Sigmoid colon (tissue), 7 donors: ENCODE measurements around the gene AKAP8. TPM values are rescaled to one million over a fixed set of nuclear protein-coding genes. Genes with fewer than 3 reads are reported as not detected.

Source experiments
- DNase-seq: peaks from one replicate; pipeline ENCODE4 v3.0.0-alpha.2; 2019
- H3K27ac ChIP-seq, 4 donors: fragments of 200-600 bp; sonication (generic); one replicate each; pipeline ENCODE4 v1.5.1; 2016 to 2019; ENCODE audit warnings: mild to moderate bottlenecking in 1 of 4
- H3K27me3 ChIP-seq, 3 donors: fragments of 200-600 bp; sonication (generic); one replicate each; pipeline ENCODE4 v1.5.1; 2019; ENCODE audit warnings: mild to moderate bottlenecking in 1 of 3
- H3K36me3 ChIP-seq, 4 donors: fragments of 200-600 bp; sonication (generic); one replicate each; pipeline ENCODE4 v1.5.1; 2016 to 2019
- H3K4me1 ChIP-seq, 4 donors: fragments of 200-600 bp; sonication (generic); one replicate each; pipeline ENCODE4 v1.5.1; 2017 to 2019
- H3K4me3 ChIP-seq, 4 donors: fragments of 200-600 bp; sonication (generic); one replicate each; pipeline ENCODE4 v1.5.1; 2017 to 2019; ENCODE audit warnings: mild to moderate bottlenecking in 2 of 4, moderate library complexity in 1 of 4
- H3K9me3 ChIP-seq, 4 donors: fragments of 200-600 bp in 3 of 4; sonication (generic) in 3 of 4; one replicate each; pipeline versions ENCODE4 v1.5.1 to v1.6.1; 2013 to 2019
- CTCF ChIP-seq, 4 experiments: fragments of 450-650 bp in 3 of 4; fragments of 200-600 bp in 1 of 4; IDR thresholded peaks; one replicate each; pipeline ENCODE4 v1.5.1; 2016 to 2019; ENCODE audit warnings: antibody characterized with exemption in 4 of 4, mild to moderate bottlenecking in 3 of 4, moderate library complexity in 2 of 4
- EP300 ChIP-seq, 4 donors: sonication (generic); formaldehyde crosslinking; IDR thresholded peaks; one replicate each; pipeline ENCODE4 v1.6.1; 2017; ENCODE audit warnings: antibody characterized with exemption in 4 of 4
- POLR2A ChIP-seq, 2 donors: fragments of 450-650 bp; IDR thresholded peaks; one replicate each; pipeline ENCODE4 v1.6.1; 2016; ENCODE audit warnings: antibody characterized with exemption in 2 of 2, mild to moderate bottlenecking in 2 of 2, moderate library complexity in 2 of 2
- POLR2AphosphoS5 ChIP-seq, 4 donors: sonication (generic); formaldehyde crosslinking; IDR thresholded peaks; one replicate each; pipeline ENCODE4 v1.6.1; 2017; ENCODE audit warnings: antibody characterized with exemption in 4 of 4
- WGBS, 2 donors: extraction: QIAGEN DNeasy Blood & Tissue Kit; methylation state at CpG; one replicate each; pipeline ENCODE4 v1.1.7; 2013; 5-methylcytosine and 5-hydroxymethylcytosine counted together
- intact Hi-C: fragments of 100-400 bp; cut with DNase I; formaldehyde crosslinking; loops from one replicate; pipeline ENCODE4 v1.15.1; 2023
- polyA plus RNA-seq, 3 donors: library from polyadenylated mRNA; stranded (reverse); fragments of 200-250 nt; gene quantifications; one replicate each; pipeline ENCODE4 v1.2.3, GENCODE V29; 2013
- total RNA-seq, 4 donors: library from RNA; depleted of rRNA; stranded (reverse); fragments of >200 nt; gene quantifications; one replicate each; pipeline ENCODE4 v1.1.0, GENCODE V29; 2016
- donor health status: healthy with polysubstance abuse.
- donor health status: Bipolar disorder and iron deficiency.
- donor health status: healthy.

The AKAP8 gene
- total and polyA plus RNA-seq, 7 donors, result 11.4 to 43.8 (median 19.8) TPM

GRCh38 chr19:15331419-15332310 lies 47.9 kb downstream of the AKAP8 start:
- Histone ChIP-seq H3K4me3 (peak overlapping the region; percentile 86 to 94 (median 88)), H3K27ac (peak overlapping the region; percentile 91 to 97 (median 96)), H3K9me3 (no peaks in the 10 kb centered on the region), H3K36me3 (no peaks in the 10 kb centered on the region), H3K27me3 (no peaks in the 10 kb centered on the region), H3K4me1 (peaks cover 0 to 55% (median 52%) of the 10 kb centered on the region in 4 donors)
- intact Hi-C loops, result loop anchor here (2.0 to 5.0 kb wide), 5 partner anchors 34 to 121 kb away; partner anchors contain the start of genes AKAP8 and AKAP8L
- TF ChIP-seq POLR2AphosphoS5 (IDR thresholded peaks at IDR 0.05), result peak in 1 of 4 donors; percentile 3
- TF ChIP-seq EP300 (IDR thresholded peaks at IDR 0.05), result no peak
- WGBS, 2 donors, result 0 to 1% methylated on average over 122 of the region's 122 CpGs
- peak; percentile 79 for DNase-seq

GRCh38 chr19:15330801-15331418 lies 48.7 kb downstream of the AKAP8 start:
- intact Hi-C loops, result loop anchor here (2.0 to 5.0 kb wide), 5 partner anchors 34 to 121 kb away; partner anchors contain the start of genes AKAP8 and AKAP8L
- H3K9me3 ChIP-seq, result no peaks in the 10 kb centered on the region
- no peak for DNase-seq

GRCh38 chr19:15328312-15328711 lies 51.3 kb downstream of the AKAP8 start:
- 82 to 83% methylated on average over 10 of the region's 10 CpGs for WGBS, 2 donors
- no peak for DNase-seq
- TF ChIP-seq POLR2A (IDR thresholded peaks at IDR 0.05), result no peak
- Histone ChIP-seq H3K9me3 (no peaks in the 10 kb centered on the region), H3K27ac (peak overlapping the region in 2 of 4 donors; percentile 12 to 23), H3K36me3 (no peaks in the 10 kb centered on the region), H3K4me1 (peaks cover 0 to 84% (median 82%) of the 10 kb centered on the region in 4 donors), H3K27me3 (no peaks in the 10 kb centered on the region), H3K4me3 (no peak overlapping the region)
- intact Hi-C loops, result no loop called here

More at GRCh38 chr19:15330801-15331418, 48.7 kb downstream of the AKAP8 start:
- Histone ChIP-seq H3K4me1 (peaks cover 0 to 63% (median 60%) of the 10 kb centered on the region in 4 donors), H3K27ac (peak overlapping the region; percentile 91 to 97 (median 96)), H3K4me3 (peak overlapping the region; percentile 86 to 94 (median 88)), H3K36me3 (no peaks in the 10 kb centered on the region), H3K27me3 (no peaks in the 10 kb centered on the region)
- WGBS, 2 donors, result 4 to 5% methylated on average over 17 of the region's 17 CpGs
- TF ChIP-seq POLR2AphosphoS5 (IDR thresholded peaks at IDR 0.05) (peak in 1 of 4 donors; percentile 4), CTCF (IDR thresholded peaks at IDR 0.05) (no peak)

GRCh38 chr19:15324791-15325519 lies 54.6 kb downstream of the AKAP8 start:
- DNase-seq, result no peak
- Histone ChIP-seq H3K27ac (peak overlapping the region; percentile 46 to 73 (median 62)), H3K27me3 (no peaks in the 10 kb centered on the region), H3K9me3 (no peaks in the 10 kb centered on the region), H3K36me3 (no peaks in the 10 kb centered on the region), H3K4me3 (no peak overlapping the region), H3K4me1 (peaks cover 0 to 97% (median 93%) of the 10 kb centered on the region in 4 donors)
- intact Hi-C loops, result no loop called here
- WGBS, 2 donors, result 41 to 56% methylated on average over 6 of the region's 6 CpGs
- TF ChIP-seq POLR2A (IDR thresholded peaks at IDR 0.05), result no peak
- no peak for TF ChIP-seq POLR2AphosphoS5 (IDR thresholded peaks at IDR 0.05)
- no peak for TF ChIP-seq EP300 (IDR thresholded peaks at IDR 0.05)
- TF ChIP-seq CTCF (IDR thresholded peaks at IDR 0.05), result no peak

- 34 to 47% methylated on average over 5 of the region's 5 CpGs for WGBS, 2 donors
Observed at GRCh38 chr19:15323496-15324235, 55.9 kb downstream of the AKAP8 start.

More at GRCh38 chr19:15323496-15324235, 55.9 kb downstream of the AKAP8 start:
- Histone ChIP-seq H3K36me3 (no peaks in the 10 kb centered on the region), H3K9me3 (no peaks in the 10 kb centered on the region), H3K4me3 (no peak overlapping the region), H3K27me3 (no peaks in the 10 kb centered on the region), H3K4me1 (peaks cover 0 to 97% (median 93%) of the 10 kb centered on the region in 4 donors), H3K27ac (peak overlapping the region; percentile 46 to 73 (median 62))
- TF ChIP-seq POLR2AphosphoS5 (IDR thresholded peaks at IDR 0.05), result peak in 2 of 4 donors; percentile 14 to 67
- TF ChIP-seq CTCF (IDR thresholded peaks at IDR 0.05), result no peak
- DNase-seq, result peak; percentile 80
- intact Hi-C loops, result no loop called here
